GM21360 (cell line): ENCODE measurements around the gene AMT.

ENCODE experiments used
- ATAC-seq: cut with Tn5 transposase; IDR thresholded peaks from one replicate; pipeline ENCODE4 v1.9.1; 2021; ENCODE audit warnings: mild to moderate bottlenecking, moderate library complexity; ENCODE audit not compliant: unreplicated experiment

The AMT gene

GRCh38 chr3:49389297-49389696, 33.0 kb downstream of the AMT start:
- no peak for ATAC-seq

DNA sequence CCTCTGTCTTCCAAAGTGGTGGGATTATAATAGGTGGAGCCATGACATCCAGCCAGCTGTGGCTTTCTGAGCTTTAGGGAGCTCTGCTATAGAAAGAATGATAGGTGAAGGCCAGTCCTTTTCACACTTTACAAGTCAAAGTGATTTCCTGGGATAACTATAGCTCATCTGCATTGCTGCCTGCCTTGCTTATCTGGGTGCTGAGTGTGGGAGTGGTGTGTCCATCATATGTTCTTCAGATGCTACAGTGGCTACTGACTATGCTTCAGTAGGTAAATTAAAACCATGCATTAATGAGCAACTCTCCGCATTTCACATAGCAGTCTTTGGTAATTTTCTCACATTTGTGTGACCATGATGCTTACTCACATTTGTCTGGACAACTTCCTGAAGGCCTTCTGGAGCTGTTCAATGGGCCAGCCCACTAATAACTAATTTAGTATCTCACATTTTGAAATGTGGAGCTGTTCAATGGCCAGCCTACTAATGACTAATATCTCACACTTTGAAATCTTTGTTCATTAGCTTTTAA, 33.9 kb downstream of the AMT start:
- ATAC-seq = no peak

DNA sequence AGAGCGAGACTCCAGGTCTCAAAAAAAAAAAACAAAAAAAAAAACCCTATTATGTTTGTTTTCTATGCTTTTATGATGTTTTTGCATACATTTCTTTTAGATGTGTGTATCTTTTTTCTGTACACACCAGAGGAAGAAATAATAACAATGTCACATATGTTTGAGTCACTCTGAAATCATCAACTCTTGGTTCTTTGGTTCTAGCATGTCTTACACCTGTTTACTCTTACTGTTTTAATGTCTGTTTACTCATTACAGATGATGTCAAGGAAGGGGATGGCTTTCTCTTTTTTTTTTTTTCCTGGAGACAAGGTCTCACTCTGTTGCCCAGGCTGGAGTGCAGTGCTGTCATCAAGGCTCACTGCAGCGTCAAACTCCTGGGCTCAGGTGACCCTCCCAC, 34.6 kb downstream of the AMT start:
- ATAC-seq = no peak

DNA sequence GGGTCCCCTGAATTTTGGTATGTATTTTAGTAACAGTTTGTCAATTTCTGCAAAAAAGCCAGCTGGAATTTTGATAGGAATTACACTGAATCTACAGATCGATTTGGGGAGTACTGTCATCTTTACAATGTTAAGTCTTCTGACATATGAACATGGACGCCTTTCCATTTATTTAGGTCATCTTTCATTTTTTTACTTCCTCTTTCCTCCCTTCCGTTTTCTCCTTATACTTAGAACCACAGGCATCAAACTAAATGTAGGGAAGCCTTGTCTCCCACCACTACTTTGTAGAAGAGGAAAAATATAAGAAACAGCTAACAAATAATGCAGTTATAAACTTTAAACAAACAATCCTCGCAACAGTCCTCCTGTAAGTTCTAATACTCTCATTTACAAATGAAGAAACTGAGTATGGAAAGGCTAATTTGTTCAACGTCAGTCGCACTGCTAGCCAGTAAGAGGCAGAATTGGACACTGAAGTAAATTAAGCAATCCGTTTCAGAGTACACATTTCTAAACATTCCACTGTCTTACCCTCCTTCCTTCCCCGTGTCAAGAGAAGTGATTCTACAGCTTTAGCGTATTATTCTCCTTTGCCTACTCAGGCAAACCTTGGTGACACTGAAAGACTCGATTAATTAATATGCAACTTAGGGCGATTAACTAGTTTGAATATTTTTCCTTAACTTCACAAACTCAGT, 36.1 kb downstream of the AMT start:
- no peak for ATAC-seq

GRCh38 chr3:49385617-49386016, 36.7 kb downstream of the AMT start:
- ATAC-seq = no peak

- no peak for ATAC-seq
These were observed 38.9 kb downstream of the AMT start for GRCh38 chr3:49383387-49383786.

GRCh38 chr3:49378249-49378895, 43.9 kb downstream of the AMT start:
- no peak for ATAC-seq

- ATAC-seq = no peak
These were observed 44.8 kb downstream of the AMT start for GRCh38 chr3:49377483-49377882.

DNA sequence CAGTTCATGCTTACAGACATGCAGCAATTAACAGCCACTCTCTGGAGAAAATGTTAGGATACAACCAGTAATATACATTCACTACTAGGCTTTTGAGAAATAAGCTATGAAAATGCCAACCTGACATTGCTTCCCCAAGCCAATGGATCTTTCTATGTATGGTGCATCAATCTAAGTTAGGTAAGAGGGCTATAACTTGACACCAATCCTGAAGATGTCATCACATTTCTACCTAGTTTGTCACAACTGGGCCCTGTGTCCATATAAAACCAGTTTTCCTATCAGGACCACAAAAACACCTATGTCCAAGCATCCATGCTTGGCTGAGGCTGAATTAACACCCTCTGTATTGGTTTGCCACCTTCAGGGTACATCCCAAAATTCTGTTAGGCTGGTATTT, 50.3 kb downstream of the AMT start:
- no peak for ATAC-seq

GRCh38 chr3:49370585-49371290, 51.5 kb downstream of the AMT start:
- no peak for ATAC-seq
